AG04450 (cell line): ENCODE measurements around the gene TBC1D14. TPM values are rescaled to one million over a fixed set of nuclear protein-coding genes. Genes with fewer than 3 reads are reported as not detected.
"Not testable (repeated sequence)": the region's sequence is repeated elsewhere in the genome, so short reads cannot be mapped to it uniquely, and the experiment has no call there.

ENCODE experiments used
- CTCF ChIA-PET: fragments of 300-600, 350-600 bp; formaldehyde crosslinking; extraction: SDS; loops from one replicate; lab custom pipeline; 2022; ENCODE audit warnings: antibody characterized with exemption, inconsistent platforms; lab: Charles Lee
- POLR2A ChIA-PET: fragments of 350-600 bp; formaldehyde crosslinking; extraction: SDS; loops from one replicate; lab custom pipeline; 2021; ENCODE audit warnings: antibody characterized with exemption, inconsistent platforms; lab: Yijun Ruan, JAX
- DNase-seq: peaks from one replicate; pipeline ENCODE4 v3.0.0-alpha.2; 2011; ENCODE audit warnings: low read depth, low spot score
- H3K27ac ChIP-seq: one replicate; pipeline ENCODE4 v1.5.1; 2012; ENCODE audit warnings: low read depth, low read length, control low read depth
- H3K27me3 ChIP-seq: one replicate; pipeline ENCODE4 v1.6.0; 2012; ENCODE audit warnings: low read length; ENCODE audit not compliant: control insufficient read depth, insufficient read depth
- H3K4me3 ChIP-seq: 2 replicates; pipeline ENCODE4 v1.5.1; 2011; ENCODE audit warnings: mild to moderate bottlenecking, low read depth, low read length, control low read depth
- H3K9me3 ChIP-seq: 2 replicates; pipeline ENCODE4 v1.5.1; 2012; ENCODE audit warnings: low read length; ENCODE audit not compliant: control insufficient read depth, insufficient read depth
- CTCF ChIP-seq: IDR thresholded peaks from 2 replicates; pipeline ENCODE4 v1.5.1; 2011; ENCODE audit warnings: low read depth, low read length, control low read depth, inconsistent platforms
- polyA plus RNA-seq: library from polyadenylated mRNA; depleted of rRNA; stranded (reverse); fragments of >200 nt; gene quantifications from 2 replicates; pipeline ENCODE4 v1.2.3, GENCODE V29; 2011

Gene TBC1D14
- polyA plus RNA-seq, 1 experiment: 46.3 TPM

- TF ChIP-seq CTCF: no peak
- Histone ChIP-seq H3K27me3 (no peaks in the 10 kb centered on the region), H3K4me3 (no peak overlapping the region), H3K9me3 (no peaks in the 10 kb centered on the region), H3K27ac (no peak overlapping the region)
- CTCF ChIA-PET: interaction anchor here (0.6 to 1.2 kb wide), 3 partner anchors 8 to 252 kb away, joined by 3 to 7 read pairs (median 4); no protein-coding TSS in a partner anchor
- no peak for DNase-seq
- POLR2A ChIA-PET: no interaction called here
Measured at GRCh38 chr4:6971536-6972374, 62.1 kb downstream of the TBC1D14 start.

DNA sequence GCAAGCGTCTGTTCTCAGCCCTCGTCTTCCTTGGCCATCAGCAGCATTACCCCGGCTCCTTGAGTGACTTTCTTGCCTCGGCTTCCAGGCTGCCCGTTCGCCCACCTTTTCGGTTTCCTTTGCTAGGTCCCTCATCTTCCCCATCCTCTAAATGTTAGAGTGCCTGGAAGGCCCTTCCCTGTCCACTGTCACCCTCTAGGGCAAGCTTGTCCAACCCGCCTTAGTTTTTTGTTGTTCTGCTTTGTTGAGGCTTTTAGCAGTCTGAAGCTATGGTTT is 62.7 kb downstream of the TBC1D14 start:
- Histone ChIP-seq H3K9me3 (no peaks in the 10 kb centered on the region), H3K4me3 (no peak overlapping the region), H3K27me3 (no peaks in the 10 kb centered on the region), H3K27ac (no peak overlapping the region)
- CTCF ChIA-PET: interaction anchor here (0.6 to 3.0 kb wide), 4 partner anchors 8 to 253 kb away, joined by 3 to 44 read pairs (median 4); partner anchors contain the start of gene GRPEL1
- POLR2A ChIA-PET: no interaction called here
- DNase-seq: no peak
- no peak for TF ChIP-seq CTCF

- H3K27ac ChIP-seq: no peak overlapping the region
- H3K4me3 ChIP-seq: no peak overlapping the region
- no peak for TF ChIP-seq CTCF
- H3K27me3 ChIP-seq: no peaks in the 10 kb centered on the region
- ChIA-PET POLR2A (no interaction called here), CTCF (interaction anchor here (0.7 to 3.0 kb wide), 10 partner anchors 9 to 100 kb away, joined by 3 to 44 read pairs (median 8); partner anchors contain the start of gene GRPEL1)
- H3K9me3 ChIP-seq: no peaks in the 10 kb centered on the region
- DNase-seq: no peak
Measured at GRCh38 chr4:6972911-6973310, 63.3 kb downstream of the TBC1D14 start.

DNA sequence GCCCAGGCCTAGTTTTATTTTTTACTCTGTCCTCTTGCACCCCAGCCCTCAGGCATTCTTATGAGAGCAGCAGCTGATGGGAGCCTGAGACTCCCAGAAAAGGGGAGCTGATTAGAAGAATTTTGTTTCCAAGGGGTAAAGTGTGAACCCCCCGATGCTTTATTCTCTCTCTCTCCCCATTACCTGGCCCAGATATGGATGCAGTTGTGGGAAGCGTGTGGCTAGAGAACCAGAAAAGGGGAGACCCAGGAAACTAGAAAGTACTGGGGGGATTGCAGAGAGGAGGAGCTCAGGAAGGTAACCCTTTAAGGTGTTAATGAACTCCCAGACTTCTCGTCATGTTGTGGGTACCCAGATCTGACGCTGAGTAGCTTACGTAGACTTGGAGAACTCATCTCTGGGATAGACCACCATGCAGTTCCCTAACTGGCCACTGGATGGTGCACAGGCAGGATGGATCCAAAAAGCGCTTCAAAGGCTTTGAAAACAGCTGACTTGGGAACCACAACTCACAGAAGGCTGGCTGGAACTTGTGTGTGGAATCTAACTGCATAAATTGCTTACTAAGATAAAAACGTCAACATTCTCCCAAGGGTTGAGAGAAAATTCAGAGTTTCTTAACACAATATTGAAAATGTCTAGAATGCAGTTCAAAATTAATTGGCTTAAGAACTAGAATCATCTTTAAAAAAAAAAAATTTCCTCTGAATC is 64.7 kb downstream of the TBC1D14 start:
- peak; percentile 99 for TF ChIP-seq CTCF
- CTCF ChIA-PET: interaction anchor here (0.6 to 3.0 kb wide), 47 partner anchors 9 to 746 kb away, joined by 3 to 44 read pairs (median 4); partner anchors contain the start of genes GRPEL1 and TADA2B
- DNase-seq: peak; percentile 67
- POLR2A ChIA-PET: interaction anchor here (0.6 to 1.3 kb wide), 2 partner anchors 13 to 94 kb away, joined by 3 to 9 read pairs; partner anchors contain the start of gene GRPEL1
- H3K4me3 ChIP-seq: no peak overlapping the region
- H3K9me3 ChIP-seq: no peaks in the 10 kb centered on the region
- H3K27me3 ChIP-seq: no peaks in the 10 kb centered on the region
- no peak overlapping the region for H3K27ac ChIP-seq

GRCh38 chr4:6977846-6978245 is 68.2 kb downstream of the TBC1D14 start:
- CTCF ChIA-PET, POLR2A ChIA-PET, H3K4me3 ChIP-seq, DNase-seq, H3K27me3 ChIP-seq, H3K9me3 ChIP-seq, H3K27ac ChIP-seq: not testable (repeated sequence)
